Rectal smooth muscle tissue (tissue), 1 donor: ENCODE data around the gene CHCHD6.

Experiments
- H3K27ac ChIP-seq: one replicate; pipeline ENCODE4 v1.7.0; 2013; ENCODE audit warnings: low read depth, low read length, inconsistent platforms
- H3K27me3 ChIP-seq: one replicate; pipeline ENCODE4 v1.7.0; 2013; ENCODE audit warnings: low read length; ENCODE audit not compliant: control insufficient read depth, insufficient read depth
- H3K36me3 ChIP-seq: one replicate; pipeline ENCODE4 v1.7.0; 2013; ENCODE audit warnings: low read length; ENCODE audit not compliant: control insufficient read depth, insufficient read depth
- H3K4me1 ChIP-seq: one replicate; pipeline ENCODE4 v1.7.0; 2013; ENCODE audit warnings: low read length; ENCODE audit not compliant: control insufficient read depth, insufficient read depth
- H3K4me3 ChIP-seq: one replicate; pipeline ENCODE4 v1.7.0; 2013; ENCODE audit warnings: low read length
- H3K9ac ChIP-seq: one replicate; pipeline ENCODE4 v1.7.0; 2013; ENCODE audit warnings: low read length

CHCHD6 gene

GRCh38 chr3:126912491-126913195 is 208.6 kb downstream of the CHCHD6 start:
- H3K27ac ChIP-seq, result no peak overlapping the region
- no peaks in the 10 kb centered on the region for H3K4me1 ChIP-seq
- no peaks in the 10 kb centered on the region for H3K36me3 ChIP-seq

GRCh38 chr3:126913524-126913923 is 209.5 kb downstream of the CHCHD6 start:
- no peaks in the 10 kb centered on the region for H3K4me1 ChIP-seq

More at GRCh38 chr3:126912491-126913195, 208.6 kb downstream of the CHCHD6 start:
- H3K9ac ChIP-seq, result no peak overlapping the region
- H3K4me3 ChIP-seq, result no peak overlapping the region
- no peaks in the 10 kb centered on the region for H3K27me3 ChIP-seq

GRCh38 chr3:126914226-126914625 is 210.2 kb downstream of the CHCHD6 start:
- Histone ChIP-seq H3K36me3 (no peaks in the 10 kb centered on the region), H3K4me1 (no peaks in the 10 kb centered on the region), H3K27ac (no peak overlapping the region), H3K4me3 (no peak overlapping the region), H3K9ac (no peak overlapping the region), H3K27me3 (no peaks in the 10 kb centered on the region)

More at GRCh38 chr3:126913524-126913923, 209.5 kb downstream of the CHCHD6 start:
- Histone ChIP-seq H3K27ac (no peak overlapping the region), H3K4me3 (no peak overlapping the region), H3K27me3 (no peaks in the 10 kb centered on the region), H3K36me3 (no peaks in the 10 kb centered on the region), H3K9ac (no peak overlapping the region)

GRCh38 chr3:126915015-126915414 is 211.0 kb downstream of the CHCHD6 start:
- H3K9ac ChIP-seq, result no peak overlapping the region
- H3K4me3 ChIP-seq, result no peak overlapping the region
- H3K27me3 ChIP-seq, result no peaks in the 10 kb centered on the region
- no peaks in the 10 kb centered on the region for H3K4me1 ChIP-seq
- H3K27ac ChIP-seq, result no peak overlapping the region
- H3K36me3 ChIP-seq, result no peaks in the 10 kb centered on the region

- Histone ChIP-seq H3K9ac (no peak overlapping the region), H3K4me1 (no peaks in the 10 kb centered on the region), H3K4me3 (no peak overlapping the region), H3K27me3 (no peaks in the 10 kb centered on the region), H3K27ac (no peak overlapping the region), H3K36me3 (no peaks in the 10 kb centered on the region)
Observed at GRCh38 chr3:126916546-126916945, 212.5 kb downstream of the CHCHD6 start.

GRCh38 chr3:126917232-126917804 is 213.3 kb downstream of the CHCHD6 start:
- no peak overlapping the region for H3K27ac ChIP-seq
- H3K9ac ChIP-seq, result no peak overlapping the region
- no peaks in the 10 kb centered on the region for H3K36me3 ChIP-seq
- H3K27me3 ChIP-seq, result no peaks in the 10 kb centered on the region
- no peak overlapping the region for H3K4me3 ChIP-seq
- H3K4me1 ChIP-seq, result no peaks in the 10 kb centered on the region

- Histone ChIP-seq H3K4me3 (no peak overlapping the region), H3K27me3 (no peaks in the 10 kb centered on the region), H3K9ac (no peak overlapping the region), H3K4me1 (no peaks in the 10 kb centered on the region), H3K36me3 (no peaks in the 10 kb centered on the region), H3K27ac (no peak overlapping the region)
Observed at GRCh38 chr3:126918355-126918821, 214.3 kb downstream of the CHCHD6 start.

GRCh38 chr3:126921085-126921824 is 217.2 kb downstream of the CHCHD6 start:
- Histone ChIP-seq H3K36me3 (no peaks in the 10 kb centered on the region), H3K4me3 (no peak overlapping the region), H3K27me3 (no peaks in the 10 kb centered on the region), H3K9ac (no peak overlapping the region), H3K4me1 (no peaks in the 10 kb centered on the region), H3K27ac (no peak overlapping the region)

GRCh38 chr3:126922466-126922865 is 218.4 kb downstream of the CHCHD6 start:
- H3K4me1 ChIP-seq, result no peaks in the 10 kb centered on the region
- no peak overlapping the region for H3K9ac ChIP-seq
- H3K36me3 ChIP-seq, result no peaks in the 10 kb centered on the region
- no peak overlapping the region for H3K4me3 ChIP-seq
- H3K27ac ChIP-seq, result no peak overlapping the region
- no peaks in the 10 kb centered on the region for H3K27me3 ChIP-seq

GRCh38 chr3:126923423-126923822 is 219.4 kb downstream of the CHCHD6 start:
- Histone ChIP-seq H3K4me1 (no peaks in the 10 kb centered on the region), H3K27me3 (no peaks in the 10 kb centered on the region), H3K4me3 (no peak overlapping the region), H3K36me3 (no peaks in the 10 kb centered on the region), H3K9ac (no peak overlapping the region), H3K27ac (no peak overlapping the region)

GRCh38 chr3:126923895-126924294 is 219.9 kb downstream of the CHCHD6 start:
- Histone ChIP-seq H3K27me3 (no peaks in the 10 kb centered on the region), H3K4me3 (no peak overlapping the region), H3K36me3 (no peaks in the 10 kb centered on the region), H3K9ac (no peak overlapping the region), H3K27ac (no peak overlapping the region), H3K4me1 (no peaks in the 10 kb centered on the region)

GRCh38 chr3:126924458-126924857 is 220.4 kb downstream of the CHCHD6 start:
- H3K27ac ChIP-seq, result no peak overlapping the region

More at GRCh38 chr3:126924458-126924857, 220.4 kb downstream of the CHCHD6 start:
- Histone ChIP-seq H3K36me3 (no peaks in the 10 kb centered on the region), H3K4me3 (no peak overlapping the region), H3K4me1 (no peaks in the 10 kb centered on the region), H3K9ac (no peak overlapping the region), H3K27me3 (no peaks in the 10 kb centered on the region)
